ENCODE data around the gene CFAP206. TPM values are rescaled to one million over a fixed set of nuclear protein-coding genes. Genes with fewer than 3 reads are reported as not detected.
A peak's percentile ranks its signal among the peaks of the same experiment; 100 is the strongest.

CFAP206 gene
- total RNA-seq, 1 experiment from 2014 or later = not detected

GRCh38 chr6:87407561-87407900, 241 bp upstream of the CFAP206 start:
- peaks cover 0 to 3% of the 10 kb centered on the region in 2 experiments; a peak in 2 of 4 replicates for H3K4me1 Mint-ChIP-seq
- H2AFZ ChIP-seq (ENCODE audit: low read length) = peak overlapping the region; percentile 99
- H3T11ph ChIP-seq (ENCODE audit: low read length) = no peak overlapping the region
- no peak overlapping the region for H4K5ac ChIP-seq (ENCODE audit: insufficient read length, low read depth, low read length)
- no CpG with 5 or more reads among the region's 10 CpGs for WGBS (ENCODE audit: extremely low coverage, insufficient read length, low lambda C conversion rate)
- no peaks in the 10 kb centered on the region for H3K79me1 ChIP-seq (ENCODE audit: insufficient read depth, low read depth, low read length, poor library complexity, severe bottlenecking)
- no peak overlapping the region for H4K91ac ChIP-seq (ENCODE audit: insufficient read length, low read depth, low read length)
- H3K4ac ChIP-seq (ENCODE audit: low read depth, low read length) = no peak overlapping the region
- H2BK120ac ChIP-seq (ENCODE audit: low read depth, low read length, poor library complexity, severe bottlenecking) = no peak overlapping the region
- peak overlapping the region; percentile 79 to 92 for H3K4me3 Mint-ChIP-seq
- no peak overlapping the region for H3K56ac ChIP-seq (ENCODE audit: insufficient read length, low read depth, low read length)
- no peaks in the 10 kb centered on the region for H3K79me2 ChIP-seq (ENCODE audit: insufficient read depth, low read length)
- no peaks in the 10 kb centered on the region for H3K9me3 ChIP-seq (ENCODE audit: control insufficient read depth, low read depth, low read length)
- H2BK20ac ChIP-seq (ENCODE audit: low read depth, low read length, poor library complexity, severe bottlenecking) = no peak overlapping the region
- no peaks in the 10 kb centered on the region for H3K4me1 ChIP-seq (ENCODE audit: insufficient read depth, low read length)
- H3K23ac ChIP-seq (ENCODE audit: insufficient read length, low read depth, low read length) = no peak overlapping the region
- no peaks in the 10 kb centered on the region for H4K20me1 ChIP-seq (ENCODE audit: control insufficient read depth, insufficient read depth, insufficient read length)
- no peak overlapping the region for H3K9ac ChIP-seq (ENCODE audit: extremely low read depth, insufficient read length, low read length)
- no peak overlapping the region for H3K14ac ChIP-seq (ENCODE audit: insufficient read depth, low read length)
- no peak for TF ChIP-seq CTCF (conservative IDR thresholded peaks at IDR 0.05)
- H3K23me2 ChIP-seq (ENCODE audit: insufficient read length, low read depth, low read length, poor library complexity, severe bottlenecking) = peaks cover 5% of the 10 kb centered on the region
- H3K27me3 ChIP-seq (ENCODE audit: insufficient read depth, low read length) = no peaks in the 10 kb centered on the region
- H2AK5ac ChIP-seq (ENCODE audit: insufficient read length, low read length) = no peak overlapping the region
- no peaks in the 10 kb centered on the region for H3K36me3 Mint-ChIP-seq (ENCODE audit: insufficient read depth in 1 of 3, low read depth in 3 of 3)
- peak overlapping the region; percentile 94 for H3K4me2 ChIP-seq (ENCODE audit: insufficient read depth, insufficient read length, low read length)
- H3K27ac ChIP-seq (ENCODE audit: insufficient read length, low read depth, low read length) = no peak overlapping the region
- H4K8ac ChIP-seq (replicated peaks; ENCODE audit: insufficient read length, low read depth, low read length) = no peak overlapping the region
- H2BK5ac ChIP-seq (ENCODE audit: insufficient read length, low read length) = no peak overlapping the region
- peaks cover 4% of the 10 kb centered on the region for H3K27me3 Mint-ChIP-seq (ENCODE audit: low read depth)
- H3K9me3 Mint-ChIP-seq = no peaks in the 10 kb centered on the region
- H3K18ac ChIP-seq (ENCODE audit: insufficient read length, low read depth, low read length) = no peak overlapping the region
- DNase-seq = no peak
- H2BK12ac ChIP-seq (ENCODE audit: insufficient read length, low read depth, low read length) = no peak overlapping the region
- H2BK15ac ChIP-seq (ENCODE audit: low read depth, low read length) = no peak overlapping the region
- peak overlapping the region in 1 of 3 experiments; percentile 84; a peak in 2 of 7 replicates for H3K27ac Mint-ChIP-seq

Measured in H9 (cell line).